ENCODE measurements around the gene TBCC. TPM values are rescaled to one million over a fixed set of nuclear protein-coding genes. Genes with fewer than 3 reads are reported as not detected.

The TBCC gene
- total RNA-seq, 4 donors from 2014 or later: 16.4 to 30.7 (median 22.0) TPM

- DNase-seq (ENCODE audit: low spot score) (no peak), ATAC-seq (ENCODE audit: low FRiP score) (no peak)
- TF ChIP-seq CTCF (IDR thresholded peaks at IDR 0.05): no peak
These were observed 15.6 kb upstream of the TBCC start for GRCh38 chr6:42761287-42762067.

GRCh38 chr6:42758756-42759430 lies 13.0 kb upstream of the TBCC start:
- DNase-seq (ENCODE audit: low spot score) (no peak), ATAC-seq (ENCODE audit: low FRiP score) (no peak)
- no peak for TF ChIP-seq CTCF (IDR thresholded peaks at IDR 0.05)

- TF ChIP-seq CTCF (IDR thresholded peaks at IDR 0.05): no peak
- DNase-seq (ENCODE audit: low spot score): no peak
- ATAC-seq (ENCODE audit: low FRiP score): no peak
These were observed 10.8 kb upstream of the TBCC start for GRCh38 chr6:42756722-42757121.

- ATAC-seq (ENCODE audit: low FRiP score) (no peak), DNase-seq (ENCODE audit: low spot score) (no peak)
- TF ChIP-seq CTCF (IDR thresholded peaks at IDR 0.05): no peak
These were observed 8.9 kb upstream of the TBCC start for GRCh38 chr6:42754759-42755158.

- DNase-seq (ENCODE audit: low spot score) (no peak), ATAC-seq (ENCODE audit: low FRiP score) (no peak)
- no peak for TF ChIP-seq CTCF (IDR thresholded peaks at IDR 0.05)
These were observed 5.2 kb upstream of the TBCC start for GRCh38 chr6:42751055-42751454.

- ATAC-seq (ENCODE audit: low FRiP score) (no peak), DNase-seq (ENCODE audit: low spot score) (no peak)
- TF ChIP-seq CTCF (IDR thresholded peaks at IDR 0.05): no peak
These were observed 2.4 kb upstream of the TBCC start for GRCh38 chr6:42748203-42748898.
